Mammary epithelial cell (primary cell): ENCODE data around the gene LEKR1.

Experiments used
- CTCF ChIP-seq, 2 donors: IDR thresholded peaks in 1 of 2; conservative IDR thresholded peaks in 1 of 2; 2 replicates each; pipeline ENCODE4 v1.5.1; 2011 to 2012; ENCODE audit warnings: inconsistent platforms in 2 of 2, low read length in 2 of 2, mild to moderate bottlenecking in 2 of 2, control low read depth in 1 of 2, low read depth in 1 of 2; ENCODE audit not compliant: insufficient read depth in 1 of 2; ENCODE audit errors: extremely low read depth in 1 of 2
- EZH2 ChIP-seq: IDR thresholded peaks from 2 replicates; pipeline ENCODE4 v1.6.1; 2012; ENCODE audit warnings: low read length, inconsistent platforms, borderline replicate concordance

- TF ChIP-seq CTCF (conservative IDR thresholded peaks at IDR 0.05 in 1 of 2, IDR thresholded peaks at IDR 0.05 in 1 of 2; ENCODE audit: extremely low read depth in 1 of 2, insufficient read depth in 1 of 2, low read depth in 1 of 2, low read length in 2 of 2) (no peak), EZH2 (no peak)
These were observed 261.8 kb downstream of the LEKR1 start for GRCh38 chr3:157087780-157088600.
